Uterus (tissue), 4 donors: ENCODE data around the gene MEGF10. TPM values are rescaled to one million over a fixed set of nuclear protein-coding genes. Genes with fewer than 3 reads are reported as not detected.
"Not testable (repeated sequence)": the region's sequence is repeated elsewhere in the genome, so short reads cannot be mapped to it uniquely, and the experiment has no call there.

ENCODE experiments used
- DNase-seq, 2 donors: peaks; one replicate each; pipeline ENCODE4 v3.0.0-alpha.2; 2019 to 2020
- H3K27ac ChIP-seq, 2 donors: fragments of 200-600 bp; sonication (generic); 1 replicate in 1 of 2; 2 replicates in 1 of 2; pipeline ENCODE4 v1.5.1; 2016 to 2018
- H3K27me3 ChIP-seq, 2 donors: fragments of 200-600 bp; sonication (generic); one replicate each; pipeline ENCODE4 v1.5.1; 2018 to 2019; ENCODE audit warnings: control low read depth in 1 of 2
- H3K36me3 ChIP-seq, 2 donors: fragments of 200-600 bp; sonication (generic); one replicate each; pipeline ENCODE4 v1.5.1; 2019; ENCODE audit warnings: control low read depth in 1 of 2
- H3K4me1 ChIP-seq, 2 donors: fragments of 200-600 bp; sonication (generic); one replicate each; pipeline ENCODE4 v1.5.1; 2018 to 2019; ENCODE audit warnings: control low read depth in 1 of 2
- H3K4me3 ChIP-seq, 2 donors: fragments of 200-600 bp; sonication (generic); 1 replicate in 1 of 2; 2 replicates in 1 of 2; pipeline ENCODE4 v1.5.1; 2018 to 2019; ENCODE audit warnings: mild to moderate bottlenecking in 1 of 2
- H3K9me3 ChIP-seq, 2 donors: fragments of 200-600 bp; sonication (generic); one replicate each; pipeline ENCODE4 v1.5.1; 2019; ENCODE audit warnings: control low read depth in 1 of 2
- POLR2A ChIP-seq, 2 donors: fragments of 450-650 bp; IDR thresholded peaks; one replicate each; pipeline ENCODE4 v1.6.1; 2016; ENCODE audit warnings: antibody characterized with exemption in 2 of 2, mild to moderate bottlenecking in 1 of 2, moderate library complexity in 1 of 2
- intact Hi-C: fragments of 100-400 bp; cut with DNase I; formaldehyde crosslinking; loops from one replicate; pipeline ENCODE4 v1.15.1; 2023; ENCODE audit warnings: low total_unique reads
- total RNA-seq, 4 donors: library from RNA; depleted of rRNA in 3 of 4; stranded (reverse); fragments of >200 nt in 3 of 4; gene quantifications; one replicate each; pipeline versions ENCODE4 v1.1.0 to v1.2.4, GENCODE V29; 2014 to 2023
- TF ChIP-seq, protein P1 (sequence below), 4 experiments: fragments of 200-600 bp in 2 of 4; fragments of 450-650 bp in 2 of 4; sonication (generic) in 2 of 4; IDR thresholded peaks; one replicate each; pipeline ENCODE4 v1.5.1; 2016 to 2019; ENCODE audit warnings: antibody characterized with exemption in 4 of 4, mild to moderate bottlenecking in 2 of 4, moderate library complexity in 1 of 4
- donor health status: DM: yes; HTN: yes; CAD: no.

Gene MEGF10
- total RNA-seq, 4 donors from 2014 or later: 0.26 to 3.5 (median 1.6) TPM; not detected in 1

DNA sequence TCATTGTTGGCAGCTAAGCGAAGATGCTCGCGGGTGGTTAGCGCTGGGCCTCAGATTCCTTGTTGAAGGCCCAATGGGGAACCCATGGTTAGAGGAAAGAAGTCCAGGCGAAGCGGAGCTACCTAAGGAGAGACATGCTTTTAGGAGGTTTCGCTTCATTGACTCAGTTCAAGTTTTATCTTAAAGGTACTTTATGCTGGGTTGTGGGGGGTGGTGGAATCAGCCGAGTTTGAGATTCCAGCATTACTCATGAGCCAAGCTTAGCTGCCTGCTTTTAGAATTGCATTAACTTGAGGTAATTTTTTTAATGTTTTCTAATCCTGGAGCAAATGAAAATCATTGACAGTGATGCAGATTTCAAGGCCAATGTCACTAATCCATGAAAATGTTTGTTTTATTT is 16.1 kb downstream of the MEGF10 start:
- Histone ChIP-seq H3K27me3 (no peaks in the 10 kb centered on the region), H3K36me3 (no peaks in the 10 kb centered on the region), H3K4me3 (no peak overlapping the region), H3K27ac (no peak overlapping the region), H3K9me3 (no peaks in the 10 kb centered on the region), H3K4me1 (no peaks in the 10 kb centered on the region)
- no peak for DNase-seq
- TF ChIP-seq, protein P1, sequence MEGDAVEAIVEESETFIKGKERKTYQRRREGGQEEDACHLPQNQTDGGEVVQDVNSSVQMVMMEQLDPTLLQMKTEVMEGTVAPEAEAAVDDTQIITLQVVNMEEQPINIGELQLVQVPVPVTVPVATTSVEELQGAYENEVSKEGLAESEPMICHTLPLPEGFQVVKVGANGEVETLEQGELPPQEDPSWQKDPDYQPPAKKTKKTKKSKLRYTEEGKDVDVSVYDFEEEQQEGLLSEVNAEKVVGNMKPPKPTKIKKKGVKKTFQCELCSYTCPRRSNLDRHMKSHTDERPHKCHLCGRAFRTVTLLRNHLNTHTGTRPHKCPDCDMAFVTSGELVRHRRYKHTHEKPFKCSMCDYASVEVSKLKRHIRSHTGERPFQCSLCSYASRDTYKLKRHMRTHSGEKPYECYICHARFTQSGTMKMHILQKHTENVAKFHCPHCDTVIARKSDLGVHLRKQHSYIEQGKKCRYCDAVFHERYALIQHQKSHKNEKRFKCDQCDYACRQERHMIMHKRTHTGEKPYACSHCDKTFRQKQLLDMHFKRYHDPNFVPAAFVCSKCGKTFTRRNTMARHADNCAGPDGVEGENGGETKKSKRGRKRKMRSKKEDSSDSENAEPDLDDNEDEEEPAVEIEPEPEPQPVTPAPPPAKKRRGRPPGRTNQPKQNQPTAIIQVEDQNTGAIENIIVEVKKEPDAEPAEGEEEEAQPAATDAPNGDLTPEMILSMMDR (IDR thresholded peaks at IDR 0.05): no peak
- no peak for TF ChIP-seq POLR2A (IDR thresholded peaks at IDR 0.05)
- intact Hi-C loops: no loop called here

DNA sequence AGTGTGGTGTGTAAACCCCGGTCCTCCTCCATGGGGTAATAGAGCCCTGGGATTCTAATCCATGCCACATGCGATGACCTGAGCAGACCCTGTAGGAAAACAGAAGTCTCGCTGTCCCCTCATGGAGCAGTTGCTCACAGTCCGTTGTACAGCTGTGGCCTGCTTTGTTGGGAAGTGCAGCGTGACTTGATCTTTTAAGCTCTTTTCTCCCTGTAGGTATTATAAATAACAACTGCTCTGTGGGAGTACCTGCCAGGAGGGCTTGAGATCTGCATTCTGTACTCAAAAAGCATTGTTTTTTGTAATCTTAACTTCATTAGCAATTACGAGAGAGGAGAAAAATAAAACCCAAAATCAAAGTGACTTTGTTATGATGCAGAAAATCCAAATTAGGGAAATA is 17.3 kb downstream of the MEGF10 start:
- H3K4me1 ChIP-seq: no peaks in the 10 kb centered on the region
- intact Hi-C loops: no loop called here
- DNase-seq: no peak

DNA sequence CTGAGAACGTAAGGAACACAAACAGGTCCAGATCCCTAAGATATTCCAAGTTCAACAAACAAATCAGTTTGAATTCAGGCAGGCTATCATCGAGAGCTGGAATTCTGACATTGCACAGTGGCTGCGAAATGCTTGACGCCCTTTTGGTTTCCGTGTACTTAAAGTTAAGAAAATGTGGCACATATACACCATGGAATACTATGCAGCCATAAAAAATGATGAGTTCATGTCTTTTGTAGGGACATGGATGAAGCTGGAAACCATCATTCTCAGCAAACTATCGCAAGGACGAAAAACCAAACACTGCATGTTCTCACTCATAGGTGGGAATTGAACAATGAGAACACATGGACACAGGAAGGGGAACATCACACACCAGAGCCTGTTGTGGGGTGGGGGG is 17.7 kb downstream of the MEGF10 start:
- H3K4me1 ChIP-seq, intact Hi-C loops, H3K4me3 ChIP-seq, H3K27me3 ChIP-seq, H3K9me3 ChIP-seq, DNase-seq, H3K27ac ChIP-seq, H3K36me3 ChIP-seq: not testable (repeated sequence)

More for the DNA sequence above, 17.3 kb downstream of the MEGF10 start:
- Histone ChIP-seq H3K27ac (no peak overlapping the region), H3K9me3 (no peaks in the 10 kb centered on the region), H3K27me3 (no peaks in the 10 kb centered on the region), H3K4me3 (no peak overlapping the region), H3K36me3 (no peaks in the 10 kb centered on the region)
- TF ChIP-seq, protein P1 (IDR thresholded peaks at IDR 0.05): no peak
- TF ChIP-seq POLR2A (IDR thresholded peaks at IDR 0.05): no peak

DNA sequence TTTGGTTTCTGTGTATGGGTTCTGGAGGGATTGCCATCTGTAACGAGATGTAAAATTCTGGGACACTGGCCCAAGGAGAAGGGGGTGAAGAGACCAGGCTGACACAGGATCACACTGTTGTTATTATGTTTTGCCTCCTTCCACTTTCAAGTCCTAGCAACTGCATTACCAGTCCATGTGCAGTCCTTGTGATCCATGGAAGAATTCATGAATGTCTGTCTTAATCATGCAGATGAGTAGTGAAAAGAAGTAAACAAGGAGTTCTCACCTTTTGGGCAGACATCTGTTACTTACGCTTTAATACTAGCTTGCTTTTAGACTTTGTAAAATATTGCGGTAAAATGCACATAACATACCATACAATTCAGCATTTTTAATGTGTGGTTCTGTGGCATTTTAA is 18.3 kb downstream of the MEGF10 start:
- H3K27ac ChIP-seq: no peak overlapping the region
- TF ChIP-seq, protein P1 (IDR thresholded peaks at IDR 0.05): no peak
- no peak for TF ChIP-seq POLR2A (IDR thresholded peaks at IDR 0.05)
- DNase-seq: no peak
- H3K9me3 ChIP-seq: no peaks in the 10 kb centered on the region
- no peaks in the 10 kb centered on the region for H3K4me1 ChIP-seq
- no peaks in the 10 kb centered on the region for H3K27me3 ChIP-seq
- no peak overlapping the region for H3K4me3 ChIP-seq
- intact Hi-C loops: no loop called here
- no peaks in the 10 kb centered on the region for H3K36me3 ChIP-seq

DNA sequence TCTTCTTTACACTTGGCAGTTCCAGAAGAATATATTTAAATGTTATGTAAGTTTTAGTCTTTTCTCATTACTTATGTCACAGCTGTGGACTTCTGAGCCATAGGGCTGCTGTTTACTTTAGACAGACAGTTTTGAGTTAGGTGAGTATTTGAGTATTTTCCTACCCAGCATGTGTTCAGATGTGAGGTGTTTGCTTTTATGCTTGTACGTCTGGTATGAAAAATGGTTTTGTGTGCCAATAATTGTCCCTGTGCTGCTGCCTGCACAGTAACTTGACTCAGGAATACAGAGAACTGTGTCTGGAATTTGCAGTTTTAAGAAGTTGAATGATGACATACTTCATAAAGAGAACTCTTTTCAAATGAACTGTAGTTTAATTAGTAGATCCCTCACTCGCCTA is 20.8 kb downstream of the MEGF10 start:
- H3K27ac ChIP-seq: no peak overlapping the region
- H3K36me3 ChIP-seq: no peaks in the 10 kb centered on the region
- no peaks in the 10 kb centered on the region for H3K9me3 ChIP-seq
- no peak for TF ChIP-seq POLR2A (IDR thresholded peaks at IDR 0.05)
- TF ChIP-seq, protein P1 (IDR thresholded peaks at IDR 0.05): no peak
- DNase-seq: no peak
- no peaks in the 10 kb centered on the region for H3K27me3 ChIP-seq
- H3K4me3 ChIP-seq: no peak overlapping the region
- intact Hi-C loops: no loop called here
- H3K4me1 ChIP-seq: no peaks in the 10 kb centered on the region
